ENCODE measurements around the gene PLCD3. TPM values are rescaled to one million over a fixed set of nuclear protein-coding genes. Genes with fewer than 3 reads are reported as not detected.

The PLCD3 gene
- total and polyA plus RNA-seq, 2 of the 13 experiments (the other 11 are each of a cell fraction or from before 2014, with no cell fraction given) = 11.3 to 39.1 TPM

DNA sequence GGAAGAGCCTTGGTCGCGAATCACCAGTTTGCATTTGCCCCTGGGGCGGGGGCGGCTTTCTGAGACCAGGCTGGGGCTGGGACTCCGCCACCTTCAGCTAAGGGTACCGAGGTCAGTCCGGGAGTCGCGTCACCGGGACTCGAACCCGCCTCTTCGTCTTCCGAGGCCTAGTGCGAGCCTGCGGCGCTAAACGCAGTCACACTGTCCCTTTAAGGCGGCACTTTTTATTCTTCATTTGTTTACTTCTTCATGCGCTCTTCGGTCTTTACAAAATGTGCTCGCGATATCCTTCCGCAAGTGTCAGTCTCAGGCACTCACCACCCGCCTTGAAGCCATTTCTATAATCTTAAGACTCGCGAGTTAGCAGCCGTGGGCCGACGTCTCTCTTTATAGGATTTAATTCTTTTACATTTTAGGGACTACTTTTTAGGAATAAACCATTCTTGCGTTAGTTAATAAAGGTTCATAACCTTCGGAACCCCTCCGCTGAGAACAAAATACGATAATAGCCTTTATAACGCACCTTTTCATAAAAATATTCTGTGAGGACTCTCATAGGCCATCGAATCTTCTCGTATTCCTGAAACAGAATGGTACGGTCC lies 15.4 kb upstream of the PLCD3 start (continued):
- TF ChIP-seq, protein P1, sequence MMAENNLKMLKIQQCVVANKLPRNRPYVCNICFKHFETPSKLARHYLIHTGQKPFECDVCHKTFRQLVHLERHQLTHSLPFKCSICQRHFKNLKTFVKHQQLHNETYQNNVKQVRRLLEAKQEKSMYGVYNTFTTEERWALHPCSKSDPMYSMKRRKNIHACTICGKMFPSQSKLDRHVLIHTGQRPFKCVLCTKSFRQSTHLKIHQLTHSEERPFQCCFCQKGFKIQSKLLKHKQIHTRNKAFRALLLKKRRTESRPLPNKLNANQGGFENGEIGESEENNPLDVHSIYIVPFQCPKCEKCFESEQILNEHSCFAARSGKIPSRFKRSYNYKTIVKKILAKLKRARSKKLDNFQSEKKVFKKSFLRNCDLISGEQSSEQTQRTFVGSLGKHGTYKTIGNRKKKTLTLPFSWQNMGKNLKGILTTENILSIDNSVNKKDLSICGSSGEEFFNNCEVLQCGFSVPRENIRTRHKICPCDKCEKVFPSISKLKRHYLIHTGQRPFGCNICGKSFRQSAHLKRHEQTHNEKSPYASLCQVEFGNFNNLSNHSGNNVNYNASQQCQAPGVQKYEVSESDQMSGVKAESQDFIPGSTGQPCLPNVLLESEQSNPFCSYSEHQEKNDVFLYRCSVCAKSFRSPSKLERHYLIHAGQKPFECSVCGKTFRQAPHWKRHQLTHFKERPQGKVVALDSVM (CRISPR knock-in tag; IDR thresholded peaks at IDR 0.05) = peak; percentile 70
- TF ChIP-seq TFE3 (CRISPR knock-in tag; IDR thresholded peaks at IDR 0.05) = peak; percentile 19; the same call in 1 of the 2 replicates
- peak; percentile 19; the same call in 1 of the 2 replicates for TF ChIP-seq ZSCAN20 (CRISPR knock-in tag; IDR thresholded peaks at IDR 0.05; ENCODE audit: borderline replicate concordance)
- peak; percentile 88 for TF ChIP-seq NFIC (IDR thresholded peaks at IDR 0.05; ENCODE audit: low read length)
- 0 out of 2 replicates have a peak, but pooled peaks have one; percentile 78 for TF ChIP-seq ZNF225 (CRISPR knock-in tag; IDR thresholded peaks at IDR 0.05)
- no peak for TF ChIP-seq SETDB1 (CRISPR knock-in tag; IDR thresholded peaks at IDR 0.05; ENCODE audit: borderline replicate concordance)
- no peak for TF ChIP-seq PLRG1 (conservative IDR thresholded peaks at IDR 0.05)
- TF ChIP-seq KDM5A (IDR thresholded peaks at IDR 0.05; ENCODE audit: borderline replicate concordance, low read length) = peak; percentile 91; the same call in 1 of the 2 replicates
- TF ChIP-seq ZNF530 (CRISPR knock-in tag; IDR thresholded peaks at IDR 0.05; ENCODE audit: low read depth) = no peak
- TF ChIP-seq ZNF501 (CRISPR knock-in tag; IDR thresholded peaks at IDR 0.05) = no peak; the same call in 1 of the 2 replicates
- 0 out of 2 replicates have a peak, but pooled peaks have one; percentile 69 for TF ChIP-seq NFIB (CRISPR knock-in tag; IDR thresholded peaks at IDR 0.05; ENCODE audit: borderline replicate concordance)
- TF ChIP-seq NR2F2 (IDR thresholded peaks at IDR 0.05; ENCODE audit: borderline replicate concordance, low read depth) = peak; percentile 73; the same call in 1 of the 2 replicates
- TF ChIP-seq, protein P2, sequence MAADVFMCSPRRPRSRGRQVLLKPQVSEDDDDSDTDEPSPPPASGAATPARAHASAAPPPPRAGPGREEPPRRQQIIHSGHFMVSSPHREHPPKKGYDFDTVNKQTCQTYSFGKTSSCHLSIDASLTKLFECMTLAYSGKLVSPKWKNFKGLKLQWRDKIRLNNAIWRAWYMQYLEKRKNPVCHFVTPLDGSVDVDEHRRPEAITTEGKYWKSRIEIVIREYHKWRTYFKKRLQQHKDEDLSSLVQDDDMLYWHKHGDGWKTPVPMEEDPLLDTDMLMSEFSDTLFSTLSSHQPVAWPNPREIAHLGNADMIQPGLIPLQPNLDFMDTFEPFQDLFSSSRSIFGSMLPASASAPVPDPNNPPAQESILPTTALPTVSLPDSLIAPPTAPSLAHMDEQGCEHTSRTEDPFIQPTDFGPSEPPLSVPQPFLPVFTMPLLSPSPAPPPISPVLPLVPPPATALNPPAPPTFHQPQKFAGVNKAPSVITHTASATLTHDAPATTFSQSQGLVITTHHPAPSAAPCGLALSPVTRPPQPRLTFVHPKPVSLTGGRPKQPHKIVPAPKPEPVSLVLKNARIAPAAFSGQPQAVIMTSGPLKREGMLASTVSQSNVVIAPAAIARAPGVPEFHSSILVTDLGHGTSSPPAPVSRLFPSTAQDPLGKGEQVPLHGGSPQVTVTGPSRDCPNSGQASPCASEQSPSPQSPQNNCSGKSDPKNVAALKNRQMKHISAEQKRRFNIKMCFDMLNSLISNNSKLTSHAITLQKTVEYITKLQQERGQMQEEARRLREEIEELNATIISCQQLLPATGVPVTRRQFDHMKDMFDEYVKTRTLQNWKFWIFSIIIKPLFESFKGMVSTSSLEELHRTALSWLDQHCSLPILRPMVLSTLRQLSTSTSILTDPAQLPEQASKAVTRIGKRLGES (CRISPR knock-in tag; IDR thresholded peaks at IDR 0.05; ENCODE audit: borderline replicate concordance) = 0 out of 2 replicates have a peak, but pooled peaks have one; percentile 71
- TF ChIP-seq ARNT (IDR thresholded peaks at IDR 0.05) = no peak
- TF ChIP-seq ZBTB49 (CRISPR knock-in tag; IDR thresholded peaks at IDR 0.05; ENCODE audit: borderline replicate concordance) = peak; percentile 81
- TF ChIP-seq GTF3A (CRISPR knock-in tag; conservative IDR thresholded peaks at IDR 0.05) = 0 out of 2 replicates have a peak, but pooled peaks have one; percentile 49
- TF ChIP-seq ZNF430 (CRISPR knock-in tag; IDR thresholded peaks at IDR 0.05) = peak; percentile 91
- TF ChIP-seq ZNF282 (IDR thresholded peaks at IDR 0.05; ENCODE audit: partially characterized antibody) = no peak
- TF ChIP-seq REXO4 (CRISPR knock-in tag; IDR thresholded peaks at IDR 0.05; ENCODE audit: borderline replicate concordance) = no peak
- peak; percentile 71; the same call in 1 of the 2 replicates for TF ChIP-seq TEAD2 (CRISPR knock-in tag; IDR thresholded peaks at IDR 0.05)
- peak; percentile 78 for TF ChIP-seq GATAD2A (CRISPR knock-in tag; IDR thresholded peaks at IDR 0.05)
